ENCODE measurements around the gene NRG2. TPM values are rescaled to one million over a fixed set of nuclear protein-coding genes. Genes with fewer than 3 reads are reported as not detected.

NRG2 gene
- total and polyA plus RNA-seq, 2 of the 8 experiments (the other 6 are each of a cell fraction or from before 2014, with no cell fraction given): 0.27 to 0.54 TPM

DNA sequence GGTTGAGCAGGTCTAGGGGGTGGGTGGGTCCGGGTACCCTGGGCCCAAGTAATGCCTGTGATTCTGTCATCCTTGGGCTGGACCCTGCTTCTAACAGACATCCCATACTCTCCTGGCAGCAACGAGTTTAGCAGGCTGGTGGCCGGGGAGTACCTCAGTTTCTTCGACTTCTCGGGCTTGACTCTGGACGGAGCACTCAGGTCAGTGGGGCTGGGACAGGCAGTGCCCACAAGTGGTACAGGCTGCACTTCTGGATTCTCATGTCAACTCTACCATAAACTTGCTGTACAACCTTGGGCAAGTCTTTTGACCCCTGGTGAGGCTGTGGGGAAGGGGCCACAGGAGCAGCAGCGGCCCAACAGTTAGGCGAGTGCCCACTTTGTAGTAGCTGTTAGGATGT, 225.7 kb downstream of the NRG2 start:
- POLR2A ChIA-PET (ENCODE audit: partially characterized antibody): no interaction called here
- DNase-seq (ENCODE audit: low read depth in 1 of 2, low spot score in 2 of 2): no peak
- no peak overlapping the region for H3K4me3 ChIP-seq (ENCODE audit: extremely low read depth in 1 of 4, insufficient read depth in 2 of 4, low read depth in 3 of 4, low read length in 4 of 4)
- no peaks in the 10 kb centered on the region for H3K79me2 ChIP-seq (ENCODE audit: control insufficient read depth in 1 of 2, insufficient read depth in 2 of 2, low read length in 2 of 2)
- H3K9me3 ChIP-seq (ENCODE audit: insufficient read depth in 2 of 2, low read depth in 1 of 2, low read length in 1 of 2): no peaks in the 10 kb centered on the region
- H2BK12ac ChIP-seq (ENCODE audit: low read depth, low read length): no peak overlapping the region
- H2AFZ ChIP-seq (ENCODE audit: low read length): no peak overlapping the region
- H3K4ac ChIP-seq (replicated peaks; ENCODE audit: insufficient read length, low read depth, low read length): no peak overlapping the region
- H3K23me2 ChIP-seq (ENCODE audit: low read depth, low read length): no peaks in the 10 kb centered on the region
- H2BK20ac ChIP-seq (ENCODE audit: low read length): no peak overlapping the region
- no peak overlapping the region for H3K14ac ChIP-seq (ENCODE audit: insufficient read length)
- no peak overlapping the region for H2BK120ac ChIP-seq (replicated peaks; ENCODE audit: low read depth, low read length)
- H3K4me2 ChIP-seq (ENCODE audit: insufficient read depth in 1 of 2, low read depth in 2 of 2, low read length in 2 of 2): no peak overlapping the region
- H3K9ac ChIP-seq (replicated peaks in 1 of 4; ENCODE audit: extremely low read depth in 1 of 4, low read depth in 3 of 4, low read length in 3 of 4): no peak overlapping the region
- TF ChIP-seq, protein P1, sequence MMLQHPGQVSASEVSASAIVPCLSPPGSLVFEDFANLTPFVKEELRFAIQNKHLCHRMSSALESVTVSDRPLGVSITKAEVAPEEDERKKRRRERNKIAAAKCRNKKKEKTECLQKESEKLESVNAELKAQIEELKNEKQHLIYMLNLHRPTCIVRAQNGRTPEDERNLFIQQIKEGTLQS (IDR thresholded peaks at IDR 0.05; ENCODE audit: insufficient read depth, low read depth, low read length): no peak
- TF ChIP-seq EGR1 (IDR thresholded peaks at IDR 0.05; ENCODE audit: borderline replicate concordance, low read depth, low read length) (no peak), RAD21 (IDR thresholded peaks at IDR 0.05 in 1 of 2, conservative IDR thresholded peaks at IDR 0.05 in 1 of 2; ENCODE audit: low read depth in 2 of 2, low read length in 2 of 2) (no peak), SP4 (IDR thresholded peaks at IDR 0.05; ENCODE audit: low read length) (no peak), ZNF274 (IDR thresholded peaks at IDR 0.05; ENCODE audit: borderline replicate concordance, extremely low read depth, low read length) (no peak), SAP30 (IDR thresholded peaks at IDR 0.05; ENCODE audit: insufficient read depth, insufficient replicate concordance, low read length) (no peak), SIRT6 (IDR thresholded peaks at IDR 0.05; ENCODE audit: low read length) (no peak)
- WGBS, 2 experiments (ENCODE audit: extremely low coverage in 1 of 2, insufficient coverage in 1 of 2, insufficient read length in 1 of 2, insufficient replicate concordance in 2 of 2, low coverage in 1 of 2, low lambda C conversion rate in 2 of 2, missing lambda C conversion rate in 1 of 2): 88% methylated on average over 7 of the region's 8 CpGs; no CpG with 5 or more reads in 1 of the 2 experiments
- H4K20me1 ChIP-seq (replicated peaks in 1 of 2; ENCODE audit: control insufficient read depth in 1 of 2, insufficient read depth in 2 of 2, low read length in 2 of 2): no peaks in the 10 kb centered on the region
- H2AK5ac ChIP-seq (ENCODE audit: low read depth, low read length): no peak overlapping the region
- peaks cover 0 to 2% (median under 1%) of the 10 kb centered on the region in 4 experiments; a peak in 3 of 7 replicates for H3K4me1 ChIP-seq (replicated peaks in 1 of 4; ENCODE audit: control insufficient read depth in 3 of 4, insufficient read depth in 4 of 4, low read length in 3 of 4)
- H3K23ac ChIP-seq (ENCODE audit: insufficient read length): no peak overlapping the region
- peaks cover 0 to 2% (median 0%) of the 10 kb centered on the region in 4 experiments; a peak in 1 of 7 replicates for H3K27me3 ChIP-seq (replicated peaks in 1 of 4; ENCODE audit: control insufficient read depth in 3 of 4, extremely low read depth in 1 of 4, insufficient read depth in 3 of 4, low read length in 3 of 4)
- CTCF ChIA-PET (ENCODE audit: partially characterized antibody): interaction anchor here (0.9 to 1.8 kb wide), 4 partner anchors 11 to 42 kb away, joined by 3 to 5 read pairs (median 4); no protein-coding TSS in a partner anchor
- no peak overlapping the region; the same call in 1 of the 2 replicates for H4K8ac ChIP-seq (ENCODE audit: extremely low read depth, insufficient read depth, low read length)
- H2BK5ac ChIP-seq (ENCODE audit: low read depth, low read length): no peak overlapping the region
- no peak overlapping the region for H3K27ac ChIP-seq (ENCODE audit: low read depth, low read length)
- no peak overlapping the region for H3K56ac ChIP-seq (replicated peaks; ENCODE audit: insufficient read length, low read depth, low read length)
- no peak for FAIRE-seq
- H3K18ac ChIP-seq (ENCODE audit: extremely low read depth, low read length): no peak overlapping the region
- no peak overlapping the region for H4K91ac ChIP-seq (replicated peaks; ENCODE audit: insufficient read length, low read length)
- H3K36me3 ChIP-seq (ENCODE audit: control insufficient read depth in 2 of 4, insufficient read depth in 4 of 4, low read length in 3 of 4): no peaks in the 10 kb centered on the region
- no peak overlapping the region for H2BK15ac ChIP-seq (ENCODE audit: low read length)
- H3K79me1 ChIP-seq (ENCODE audit: low read depth, low read length): no peaks in the 10 kb centered on the region
- no peak overlapping the region for H4K5ac ChIP-seq (ENCODE audit: insufficient read length, low read depth, low read length)

Measured in H1 (cell line).